AG09319 (cell line): Measurements from ENCODE around the gene PPT2.

Source experiments
- DNase-seq: peaks from one replicate; pipeline ENCODE4 v3.0.0-alpha.2; 2010; ENCODE audit warnings: low read depth; ENCODE audit errors: extremely low read depth
- CTCF ChIP-seq: IDR thresholded peaks from 2 replicates; pipeline ENCODE4 v1.5.1; 2011; ENCODE audit warnings: low read depth, mild to moderate bottlenecking, inconsistent platforms, low read length, moderate library complexity

The PPT2 gene

GRCh38 chr6:32164295-32164694 is 10.4 kb downstream of the PPT2 start, which contains the start of gene EGFL8:
Gene EGFL8 (plus strand): TSS chr6:32164595. CDS start chr6:32166166, 1,571 bp downstream.
- TF ChIP-seq CTCF = no peak
- no peak for DNase-seq

GRCh38 chr6:32166411-32167061 is 12.6 kb downstream of the PPT2 start:
- DNase-seq = no peak
- no peak; the same call in 1 of the 2 replicates for TF ChIP-seq CTCF

- DNase-seq = no peak
- TF ChIP-seq CTCF = no peak
Observed at GRCh38 chr6:32167154-32167760, 13.3 kb downstream of the PPT2 start.

- no peak for TF ChIP-seq CTCF
- no peak for DNase-seq
Observed at GRCh38 chr6:32167761-32168262, 13.9 kb downstream of the PPT2 start.

GRCh38 chr6:32168350-32168749 is 14.4 kb downstream of the PPT2 start:
- no peak for DNase-seq
- no peak for TF ChIP-seq CTCF

GRCh38 chr6:32168807-32169591 is 15.1 kb downstream of the PPT2 start:
- no peak for TF ChIP-seq CTCF
- DNase-seq = no peak

- no peak for DNase-seq
- TF ChIP-seq CTCF = no peak
Observed at GRCh38 chr6:32170294-32170693, 16.4 kb downstream of the PPT2 start.
